Erythroblast (primary cell): ENCODE data around the gene MUC15.

ENCODE experiments used
- GATA1 ChIP-seq: IDR thresholded peaks from 2 replicates; pipeline ENCODE4 v1.6.1; 2011; ENCODE audit warnings: low read depth, mild to moderate bottlenecking, control low read depth, low read length, moderate library complexity
- POLR2A ChIP-seq: IDR thresholded peaks from 2 replicates; pipeline ENCODE4 v1.6.1; 2011; ENCODE audit warnings: mild to moderate bottlenecking, low read length

DNA sequence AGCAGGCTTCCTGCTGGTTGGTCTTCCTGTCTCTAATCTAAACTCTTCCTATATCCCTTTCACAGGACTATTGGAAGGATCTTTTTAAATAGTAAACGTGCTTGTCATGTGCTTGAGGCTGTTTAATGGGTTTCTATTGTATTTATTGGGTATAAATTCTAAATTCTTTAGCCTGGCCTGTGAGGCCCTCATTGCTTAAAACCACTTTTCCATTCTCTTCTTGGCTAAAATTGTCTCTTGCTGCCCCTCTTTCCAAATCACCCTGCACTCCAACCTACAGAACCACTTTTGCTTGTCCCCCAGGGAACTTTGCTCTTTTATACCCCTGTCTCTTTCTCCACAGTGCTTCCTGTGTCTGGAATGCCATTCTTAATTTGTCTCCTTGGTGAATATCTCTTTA, 46.4 kb upstream of the MUC15 start:
- TF ChIP-seq POLR2A (no peak), GATA1 (no peak)
